ENCODE results near the gene PDE6A. TPM values are rescaled to one million over a fixed set of nuclear protein-coding genes. Genes with fewer than 3 reads are reported as not detected.

Gene PDE6A
- total RNA-seq, 1 donor = not detected

- peak; percentile 57 for DNase-seq (ENCODE audit: low read depth)
- no peak for TF ChIP-seq CTCF (IDR thresholded peaks at IDR 0.05; ENCODE audit: insufficient read depth, low read length)
- no peak overlapping the region for H3K4me3 ChIP-seq (ENCODE audit: low read depth, low read length)
Measured at GRCh38 chr5:149917073-149917676, 27.4 kb downstream of the PDE6A start.

- no peak for TF ChIP-seq CTCF (IDR thresholded peaks at IDR 0.05; ENCODE audit: insufficient read depth, low read length)
- no peak overlapping the region for H3K4me3 ChIP-seq (ENCODE audit: low read depth, low read length)
- no peak for DNase-seq (ENCODE audit: low read depth)
Measured at GRCh38 chr5:149916334-149917072, 28.1 kb downstream of the PDE6A start.

- no peak overlapping the region for H3K4me3 ChIP-seq (ENCODE audit: low read depth, low read length)
- no peak for DNase-seq (ENCODE audit: low read depth)
- TF ChIP-seq CTCF (IDR thresholded peaks at IDR 0.05; ENCODE audit: insufficient read depth, low read length) = no peak
Measured at GRCh38 chr5:149915392-149916260, 29.0 kb downstream of the PDE6A start.

- H3K4me3 ChIP-seq (ENCODE audit: low read depth, low read length) = no peak overlapping the region
- DNase-seq (ENCODE audit: low read depth) = no peak
- no peak for TF ChIP-seq CTCF (IDR thresholded peaks at IDR 0.05; ENCODE audit: insufficient read depth, low read length)
Measured at GRCh38 chr5:149913436-149914419, 30.9 kb downstream of the PDE6A start.

- no peak for TF ChIP-seq CTCF (IDR thresholded peaks at IDR 0.05; ENCODE audit: insufficient read depth, low read length)
- no peak for DNase-seq (ENCODE audit: low read depth)
- no peak overlapping the region for H3K4me3 ChIP-seq (ENCODE audit: low read depth, low read length)
Measured at GRCh38 chr5:149912226-149912871, 32.2 kb downstream of the PDE6A start.

Measured in fibroblast of the aortic adventitia (primary cell).